Dermis blood vessel endothelial cell (primary cell): ENCODE data around the gene C5orf47. TPM values are rescaled to one million over a fixed set of nuclear protein-coding genes. Genes with fewer than 3 reads are reported as not detected.

Source experiments
- DNase-seq: peaks from one replicate; pipeline ENCODE4 v3.0.0; 2010
- total RNA-seq: library from RNA; depleted of rRNA; stranded (reverse); fragments of >200 nt; gene quantifications from 2 replicates; pipeline ENCODE4 v1.2.3, GENCODE V29; 2014

C5orf47 gene
- total RNA-seq, result not detected in 2 replicates

GRCh38 chr5:173988554-173989431 lies at the start of gene C5orf47:
TSS of gene C5orf47 (plus strand) at chr5:173989170. CDS start at chr5:173989264, 94 bp downstream.
- no peak for DNase-seq

GRCh38 chr5:173940269-173940668 lies 48.7 kb upstream of the C5orf47 start:
- no peak for DNase-seq

- no peak for DNase-seq
These were observed 47.9 kb upstream of the C5orf47 start for GRCh38 chr5:173941102-173941501.

- DNase-seq, result peak; percentile 52
These were observed 47.1 kb upstream of the C5orf47 start for GRCh38 chr5:173941758-173942401.

GRCh38 chr5:173944511-173944910 lies 44.5 kb upstream of the C5orf47 start:
- no peak for DNase-seq

GRCh38 chr5:173945160-173945559 lies 43.8 kb upstream of the C5orf47 start:
- DNase-seq, result no peak

- no peak for DNase-seq
These were observed 42.6 kb upstream of the C5orf47 start for GRCh38 chr5:173946323-173946722.

- DNase-seq, result no peak
These were observed 38.1 kb upstream of the C5orf47 start for GRCh38 chr5:173950829-173951228.

- DNase-seq, result no peak
These were observed 35.4 kb upstream of the C5orf47 start for GRCh38 chr5:173953528-173954090.

- DNase-seq, result no peak
These were observed 34.1 kb upstream of the C5orf47 start for GRCh38 chr5:173954671-173955521.

GRCh38 chr5:173960986-173961385 lies 28.0 kb upstream of the C5orf47 start:
- no peak for DNase-seq

- DNase-seq, result no peak
These were observed 27.6 kb upstream of the C5orf47 start for GRCh38 chr5:173961418-173961817.

GRCh38 chr5:173962436-173962972 lies 26.5 kb upstream of the C5orf47 start:
- DNase-seq, result no peak

GRCh38 chr5:173963182-173963838 lies 25.7 kb upstream of the C5orf47 start:
- no peak for DNase-seq

GRCh38 chr5:173963867-173964441 lies 25.0 kb upstream of the C5orf47 start:
- no peak for DNase-seq

GRCh38 chr5:173964506-173964905 lies 24.5 kb upstream of the C5orf47 start:
- no peak for DNase-seq

- DNase-seq, result no peak
These were observed 21.7 kb upstream of the C5orf47 start for GRCh38 chr5:173967241-173967640.

- no peak for DNase-seq
These were observed 20.7 kb upstream of the C5orf47 start for GRCh38 chr5:173968154-173968797.

GRCh38 chr5:173969167-173970049 lies 19.6 kb upstream of the C5orf47 start:
- DNase-seq, result no peak
